Astrocyte (in vitro differentiated cells and primary cell): ENCODE data around the gene NCF4. TPM values are rescaled to one million over a fixed set of nuclear protein-coding genes. Genes with fewer than 3 reads are reported as not detected.

Source experiments
- DNase-seq: peaks from one replicate; pipeline ENCODE4 v3.0.0-alpha.2; 2010; ENCODE audit warnings: low read depth
- FAIRE-seq: peaks from 2 replicates; lab custom pipeline; 2011; peaks lifted over from hg19 to GRCh38; lab: Jason Lieb, UNC
- H2AFZ ChIP-seq: 2 replicates; pipeline ENCODE4 v1.6.0; 2012; ENCODE audit warnings: low read depth, low read length, inconsistent platforms
- H3K27ac ChIP-seq: 2 replicates; pipeline ENCODE4 v1.5.1; 2011; ENCODE audit warnings: low read depth, low read length, inconsistent platforms
- H3K27me3 ChIP-seq: 2 replicates; pipeline ENCODE4 v1.6.0; 2011; ENCODE audit warnings: low read length, inconsistent platforms; ENCODE audit not compliant: insufficient read depth
- H3K36me3 ChIP-seq: 2 replicates; pipeline ENCODE4 v1.5.1; 2011; ENCODE audit warnings: low read length, inconsistent platforms; ENCODE audit not compliant: insufficient read depth
- H3K4me1 ChIP-seq: 2 replicates; pipeline ENCODE4 v1.5.1; 2011; ENCODE audit warnings: low read length, inconsistent platforms; ENCODE audit not compliant: insufficient read depth
- H3K4me2 ChIP-seq: 2 replicates; pipeline ENCODE4 v1.6.0; 2012; ENCODE audit warnings: low read length, inconsistent platforms
- H3K4me3 ChIP-seq: 2 replicates; pipeline ENCODE4 v1.5.1; 2011; ENCODE audit warnings: low read depth, mild to moderate bottlenecking, low read length, inconsistent platforms; ENCODE audit not compliant: insufficient read depth
- H3K79me2 ChIP-seq: 2 replicates; pipeline ENCODE4 v1.6.0; 2012; ENCODE audit warnings: mild to moderate bottlenecking, low read length, inconsistent platforms; ENCODE audit not compliant: insufficient read depth
- H3K9ac ChIP-seq: 2 replicates; pipeline ENCODE4 v1.6.0; 2012; ENCODE audit warnings: mild to moderate bottlenecking, low read length, inconsistent platforms
- H3K9me3 ChIP-seq: 2 replicates; pipeline ENCODE4 v1.5.1; 2012; ENCODE audit warnings: low read depth, mild to moderate bottlenecking, low read length, inconsistent platforms; ENCODE audit not compliant: insufficient read depth
- H4K20me1 ChIP-seq: 2 replicates; pipeline ENCODE4 v1.6.0; 2012; ENCODE audit warnings: low read length, inconsistent platforms; ENCODE audit not compliant: insufficient read depth
- H3K27ac Mint-ChIP-seq: one replicate; pipeline ENCODE4 v1.8.0; 2021; ENCODE audit warnings: mild to moderate bottlenecking, mixed read lengths; ENCODE audit not compliant: unreplicated experiment
- H3K27me3 Mint-ChIP-seq: one replicate; pipeline ENCODE4 v1.8.0; 2021; ENCODE audit warnings: low read depth, mixed read lengths; ENCODE audit not compliant: unreplicated experiment
- H3K36me3 Mint-ChIP-seq: one replicate; pipeline ENCODE4 v1.8.0; 2021; ENCODE audit warnings: low read depth, mixed read lengths; ENCODE audit not compliant: unreplicated experiment
- H3K4me1 Mint-ChIP-seq: one replicate; pipeline ENCODE4 v1.8.0; 2021; ENCODE audit warnings: low read depth, mixed read lengths; ENCODE audit not compliant: unreplicated experiment
- H3K4me3 Mint-ChIP-seq: one replicate; pipeline ENCODE4 v1.8.0; 2021; ENCODE audit warnings: mild to moderate bottlenecking, moderate library complexity, mixed read lengths; ENCODE audit not compliant: unreplicated experiment
- H3K9me3 Mint-ChIP-seq: one replicate; pipeline ENCODE4 v1.8.0; 2021; ENCODE audit warnings: mild to moderate bottlenecking, mixed read lengths; ENCODE audit not compliant: unreplicated experiment
- EZH2 ChIP-seq: IDR thresholded peaks from 2 replicates; pipeline ENCODE4 v1.6.1; 2012; ENCODE audit warnings: mild to moderate bottlenecking, low read length, inconsistent platforms; ENCODE audit not compliant: insufficient read depth
- total RNA-seq: library from RNA; stranded (reverse); gene quantifications from 2 replicates; pipeline ENCODE4 v1.2.1, GENCODE V29; 2021
- TF ChIP-seq, protein P1 (sequence below): IDR thresholded peaks from 2 replicates; pipeline ENCODE4 v1.5.1; 2011; ENCODE audit warnings: low read depth, mild to moderate bottlenecking, inconsistent platforms, low read length, moderate library complexity; ENCODE audit not compliant: insufficient read depth

Gene NCF4
- total RNA-seq, 1 donor from 2014 or later: not detected

DNA sequence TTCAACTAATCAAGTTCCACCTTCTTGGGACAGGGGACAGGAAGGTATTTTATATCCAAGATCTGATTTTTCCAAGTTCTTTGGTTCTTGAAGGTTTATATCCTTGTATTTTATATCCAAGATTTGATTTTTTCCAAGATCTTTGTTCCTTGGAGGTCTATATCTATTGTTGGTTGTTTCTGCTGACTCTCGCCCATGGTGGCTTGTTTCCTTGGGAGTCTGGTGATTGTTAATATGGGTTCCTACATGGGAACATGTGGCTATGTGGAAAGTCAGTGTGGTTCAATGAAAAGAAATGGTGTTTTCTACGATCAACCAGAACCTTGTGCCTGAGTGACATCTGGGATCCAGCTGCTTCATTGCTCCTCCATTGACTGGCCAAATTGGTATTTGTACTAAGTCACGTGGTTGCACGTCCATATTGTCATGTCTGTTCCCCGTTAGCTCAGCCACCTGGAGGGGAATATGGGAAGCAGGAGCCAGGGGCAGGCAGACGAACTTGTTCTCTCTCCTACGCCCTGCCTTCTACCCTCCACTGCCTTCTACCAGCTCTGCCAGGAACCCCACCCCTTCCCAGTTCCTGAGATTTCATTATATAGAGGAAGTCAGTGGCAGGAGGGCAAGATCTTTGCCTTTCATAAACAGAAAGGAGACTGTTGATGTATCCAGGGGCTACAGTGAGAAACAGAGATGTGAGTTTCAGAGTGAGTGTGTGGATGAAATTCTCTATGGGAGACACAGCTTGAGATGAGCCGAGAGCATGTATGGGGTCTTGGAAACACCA lies 41.5 kb downstream of the NCF4 start:
- DNase-seq: no peak
- Mint-ChIP-seq H3K9me3 (peaks cover 15% of the 10 kb centered on the region), H3K36me3 (peaks cover 7% of the 10 kb centered on the region), H3K4me3 (no peak overlapping the region), H3K27me3 (peaks cover 43% of the 10 kb centered on the region), H3K4me1 (no peaks in the 10 kb centered on the region), H3K27ac (no peak overlapping the region)
- peaks cover 4% of the 10 kb centered on the region for H3K27me3 ChIP-seq
- FAIRE-seq: no peak
- peaks cover 3% of the 10 kb centered on the region for H3K9me3 ChIP-seq
- H4K20me1 ChIP-seq: no peaks in the 10 kb centered on the region
- H3K4me3 ChIP-seq: no peak overlapping the region
- no peaks in the 10 kb centered on the region for H3K36me3 ChIP-seq
- H3K27ac ChIP-seq: no peak overlapping the region
- H3K79me2 ChIP-seq: no peaks in the 10 kb centered on the region
- H3K4me1 ChIP-seq: no peaks in the 10 kb centered on the region
- TF ChIP-seq EZH2: no peak
- TF ChIP-seq, protein P1, sequence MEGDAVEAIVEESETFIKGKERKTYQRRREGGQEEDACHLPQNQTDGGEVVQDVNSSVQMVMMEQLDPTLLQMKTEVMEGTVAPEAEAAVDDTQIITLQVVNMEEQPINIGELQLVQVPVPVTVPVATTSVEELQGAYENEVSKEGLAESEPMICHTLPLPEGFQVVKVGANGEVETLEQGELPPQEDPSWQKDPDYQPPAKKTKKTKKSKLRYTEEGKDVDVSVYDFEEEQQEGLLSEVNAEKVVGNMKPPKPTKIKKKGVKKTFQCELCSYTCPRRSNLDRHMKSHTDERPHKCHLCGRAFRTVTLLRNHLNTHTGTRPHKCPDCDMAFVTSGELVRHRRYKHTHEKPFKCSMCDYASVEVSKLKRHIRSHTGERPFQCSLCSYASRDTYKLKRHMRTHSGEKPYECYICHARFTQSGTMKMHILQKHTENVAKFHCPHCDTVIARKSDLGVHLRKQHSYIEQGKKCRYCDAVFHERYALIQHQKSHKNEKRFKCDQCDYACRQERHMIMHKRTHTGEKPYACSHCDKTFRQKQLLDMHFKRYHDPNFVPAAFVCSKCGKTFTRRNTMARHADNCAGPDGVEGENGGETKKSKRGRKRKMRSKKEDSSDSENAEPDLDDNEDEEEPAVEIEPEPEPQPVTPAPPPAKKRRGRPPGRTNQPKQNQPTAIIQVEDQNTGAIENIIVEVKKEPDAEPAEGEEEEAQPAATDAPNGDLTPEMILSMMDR: no peak
- H2AFZ ChIP-seq: no peak overlapping the region
- no peak overlapping the region for H3K4me2 ChIP-seq
- H3K9ac ChIP-seq: no peak overlapping the region

DNA sequence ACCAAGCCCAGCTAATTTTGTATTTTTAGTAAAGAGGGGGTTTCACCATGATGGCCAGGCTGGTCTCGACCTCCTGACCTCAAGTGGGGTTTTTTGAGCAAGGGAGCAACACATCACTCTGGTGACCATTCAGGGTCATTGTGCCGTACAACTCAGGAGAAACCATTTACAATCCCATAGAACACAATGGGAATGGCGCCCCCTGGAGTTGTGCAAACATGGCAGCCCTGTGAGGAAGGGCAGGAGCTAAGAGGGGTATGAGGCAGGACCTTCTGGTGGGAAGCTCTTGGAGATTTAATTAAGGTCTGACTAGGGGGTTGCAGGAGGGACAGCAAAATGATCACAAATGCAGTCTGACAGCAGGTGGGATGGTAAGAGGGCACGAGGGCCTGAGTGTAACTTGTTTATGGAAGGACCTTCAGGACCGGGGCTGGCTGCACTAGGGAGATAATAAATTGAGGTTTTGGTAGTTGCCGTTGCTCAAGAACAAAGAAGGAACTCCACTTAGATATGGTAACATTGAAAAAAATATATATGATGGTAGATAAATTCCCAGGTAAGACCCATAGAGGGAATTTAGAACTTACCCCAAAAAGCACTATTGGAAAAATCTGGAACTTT lies 43.6 kb downstream of the NCF4 start:
- Histone ChIP-seq H3K36me3 (no peaks in the 10 kb centered on the region), H3K27me3 (peaks cover 4% of the 10 kb centered on the region), H3K9ac (no peak overlapping the region), H4K20me1 (no peaks in the 10 kb centered on the region), H3K79me2 (no peaks in the 10 kb centered on the region), H3K27ac (no peak overlapping the region), H3K4me2 (no peak overlapping the region), H2AFZ (no peak overlapping the region), H3K4me3 (no peak overlapping the region), H3K9me3 (peaks cover 3% of the 10 kb centered on the region), H3K4me1 (no peaks in the 10 kb centered on the region)
- Mint-ChIP-seq H3K4me3 (no peak overlapping the region), H3K27ac (no peak overlapping the region), H3K36me3 (peaks cover 7% of the 10 kb centered on the region), H3K4me1 (no peaks in the 10 kb centered on the region), H3K9me3 (peaks cover 17% of the 10 kb centered on the region), H3K27me3 (peaks cover 29% of the 10 kb centered on the region)
- TF ChIP-seq EZH2: no peak
- TF ChIP-seq, protein P1: no peak
- FAIRE-seq: no peak
- no peak for DNase-seq
